VCaP (cell line): Measurements from ENCODE around the gene PIAS1.

Source experiments
- H3K27ac ChIP-seq: fragments of 450-650 bp; 2 replicates; pipeline ENCODE4 v1.5.1; 2017
- CTCF ChIP-seq: fragments of 450-650 bp; conservative IDR thresholded peaks from 2 replicates; pipeline ENCODE4 v1.5.1; 2017; ENCODE audit warnings: mild to moderate bottlenecking, moderate library complexity

PIAS1 gene

GRCh38 chr15:68038246-68038645 is 15.9 kb upstream of the PIAS1 start:
- TF ChIP-seq CTCF, result no peak
- no peak overlapping the region for H3K27ac ChIP-seq

- no peak overlapping the region for H3K27ac ChIP-seq
- no peak for TF ChIP-seq CTCF
These were observed 14.0 kb upstream of the PIAS1 start for GRCh38 chr15:68040144-68040543.

- H3K27ac ChIP-seq, result peak overlapping the region; percentile 65
- no peak for TF ChIP-seq CTCF
These were observed 11.8 kb upstream of the PIAS1 start for GRCh38 chr15:68042156-68042854.

- peak overlapping the region; percentile 65 for H3K27ac ChIP-seq
These were observed 11.3 kb upstream of the PIAS1 start for GRCh38 chr15:68042855-68043222.

GRCh38 chr15:68045289-68046265 is 8.5 kb upstream of the PIAS1 start:
- TF ChIP-seq CTCF, result no peak
- H3K27ac ChIP-seq, result no peak overlapping the region

More at GRCh38 chr15:68042855-68043222, 11.3 kb upstream of the PIAS1 start:
- TF ChIP-seq CTCF, result no peak

GRCh38 chr15:68047826-68048225 is 6.3 kb upstream of the PIAS1 start:
- no peak overlapping the region for H3K27ac ChIP-seq
- TF ChIP-seq CTCF, result no peak

GRCh38 chr15:68051109-68051508 is 3.0 kb upstream of the PIAS1 start:
- no peak; the same call in 1 of the 2 replicates for TF ChIP-seq CTCF
- H3K27ac ChIP-seq, result no peak overlapping the region
